Measurements from ENCODE around the gene GDPD5. TPM values are rescaled to one million over a fixed set of nuclear protein-coding genes. Genes with fewer than 3 reads are reported as not detected.

GDPD5 gene
- polyA plus RNA-seq, 3 donors, result 4.9 to 39.0 (median 7.6) TPM

DNA sequence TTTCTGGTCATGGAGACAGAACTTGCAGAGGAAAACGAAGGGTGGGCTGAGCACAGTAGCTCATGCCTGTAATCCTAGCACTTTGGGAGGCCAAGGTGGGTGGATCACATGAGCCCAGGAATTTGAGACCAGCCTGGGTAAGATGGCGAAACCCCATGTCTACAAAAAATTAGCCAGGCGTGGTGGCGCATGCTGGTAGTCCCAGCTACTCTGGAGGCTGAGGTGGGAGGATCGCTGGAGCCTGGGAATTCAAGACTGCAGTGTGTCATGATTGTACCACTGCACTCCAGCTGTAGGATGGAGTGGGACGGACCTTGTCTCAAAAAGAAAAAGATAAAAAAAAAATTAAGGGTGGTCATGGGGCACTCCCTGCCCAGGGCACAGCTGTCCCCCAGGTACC lies 42.2 kb upstream of the GDPD5 start:
- no peaks in the 10 kb centered on the region for H3K9me3 Mint-ChIP-seq
- TF ChIP-seq, protein P1, sequence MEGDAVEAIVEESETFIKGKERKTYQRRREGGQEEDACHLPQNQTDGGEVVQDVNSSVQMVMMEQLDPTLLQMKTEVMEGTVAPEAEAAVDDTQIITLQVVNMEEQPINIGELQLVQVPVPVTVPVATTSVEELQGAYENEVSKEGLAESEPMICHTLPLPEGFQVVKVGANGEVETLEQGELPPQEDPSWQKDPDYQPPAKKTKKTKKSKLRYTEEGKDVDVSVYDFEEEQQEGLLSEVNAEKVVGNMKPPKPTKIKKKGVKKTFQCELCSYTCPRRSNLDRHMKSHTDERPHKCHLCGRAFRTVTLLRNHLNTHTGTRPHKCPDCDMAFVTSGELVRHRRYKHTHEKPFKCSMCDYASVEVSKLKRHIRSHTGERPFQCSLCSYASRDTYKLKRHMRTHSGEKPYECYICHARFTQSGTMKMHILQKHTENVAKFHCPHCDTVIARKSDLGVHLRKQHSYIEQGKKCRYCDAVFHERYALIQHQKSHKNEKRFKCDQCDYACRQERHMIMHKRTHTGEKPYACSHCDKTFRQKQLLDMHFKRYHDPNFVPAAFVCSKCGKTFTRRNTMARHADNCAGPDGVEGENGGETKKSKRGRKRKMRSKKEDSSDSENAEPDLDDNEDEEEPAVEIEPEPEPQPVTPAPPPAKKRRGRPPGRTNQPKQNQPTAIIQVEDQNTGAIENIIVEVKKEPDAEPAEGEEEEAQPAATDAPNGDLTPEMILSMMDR (IDR thresholded peaks at IDR 0.05), result no peak
- Histone ChIP-seq H3K36me3 (replicated peaks in 1 of 2; ENCODE audit: control insufficient read depth in 1 of 2, insufficient read depth in 2 of 2, low read length in 2 of 2) (peaks cover 5 to 7% of the 10 kb centered on the region in 2 donors), H3K4me2 (replicated peaks; ENCODE audit: extremely low read depth, low read length, poor library complexity, severe bottlenecking) (no peak overlapping the region), H4K20me1 (ENCODE audit: insufficient read depth, low read length) (no peaks in the 10 kb centered on the region), H3K27ac (ENCODE audit: low read depth in 1 of 2, low read length in 2 of 2) (no peak overlapping the region), H3K9ac (ENCODE audit: insufficient read depth, low read length, poor library complexity, severe bottlenecking) (no peak overlapping the region), H2AFZ (ENCODE audit: insufficient read depth, low read depth, low read length, poor library complexity, severe bottlenecking) (no peak overlapping the region), H3K4me3 (replicated peaks in 1 of 3; ENCODE audit: low read depth in 2 of 3, low read length in 3 of 3) (no peak overlapping the region), H3K9me3 (replicated peaks in 1 of 2; ENCODE audit: control insufficient read depth in 1 of 2, insufficient read depth in 1 of 2, low read length in 2 of 2) (no peaks in the 10 kb centered on the region), H3K27me3 (ENCODE audit: control insufficient read depth in 2 of 2, insufficient read depth in 2 of 2, low read length in 2 of 2) (no peaks in the 10 kb centered on the region), H3K79me2 (ENCODE audit: insufficient read depth, low read length) (no peaks in the 10 kb centered on the region), H3K4me1 (ENCODE audit: control insufficient read depth in 1 of 2, insufficient read depth in 2 of 2, low read length in 2 of 2) (peaks cover 4 to 5% of the 10 kb centered on the region in 2 donors)
- intact Hi-C loops (cut with micrococcal nuclease), result no loop called here
- H3K27ac Mint-ChIP-seq, result no peak overlapping the region
- peaks cover 5% of the 10 kb centered on the region in 2 donors for H3K36me3 Mint-ChIP-seq
- H3K27me3 Mint-ChIP-seq (ENCODE audit: low read depth in 3 of 3), result peaks cover 0 to 3% (median 2%) of the 10 kb centered on the region in 3 donors
- H3K4me3 Mint-ChIP-seq, result no peak overlapping the region
- WGBS (ENCODE audit: insufficient coverage), result 98% methylated on average over 5 of the region's 6 CpGs
- no peak for DNase-seq
- peaks cover 8% of the 10 kb centered on the region for H3K4me1 Mint-ChIP-seq

DNA sequence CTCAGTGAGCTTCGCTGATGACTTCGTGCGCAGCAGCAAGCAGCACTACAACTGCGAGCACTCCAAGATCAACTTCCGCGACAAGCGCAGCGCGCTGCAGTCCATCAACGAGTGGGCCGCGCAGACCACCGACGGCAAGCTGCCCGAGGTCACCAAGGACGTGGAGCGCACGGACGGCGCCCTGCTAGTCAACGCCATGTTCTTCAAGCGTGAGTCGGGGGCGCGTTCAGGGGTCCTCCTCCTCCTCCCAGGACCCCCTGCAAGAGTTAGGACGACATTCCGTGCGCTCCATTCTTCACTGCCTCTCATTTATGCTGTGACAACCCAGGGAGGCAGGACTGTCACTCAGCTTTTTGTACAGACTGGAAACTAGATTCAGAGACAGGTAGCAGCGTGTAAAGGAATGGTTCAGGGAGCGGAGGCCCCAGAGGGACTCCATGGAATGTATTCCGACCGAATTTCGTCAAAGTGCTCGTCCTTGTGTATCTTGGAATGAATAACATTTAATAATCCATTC lies 41.1 kb upstream of the GDPD5 start:
- peaks cover 18% of the 10 kb centered on the region for H3K4me1 Mint-ChIP-seq
- H2AFZ ChIP-seq (ENCODE audit: insufficient read depth, low read depth, low read length, poor library complexity, severe bottlenecking), result no peak overlapping the region
- no peaks in the 10 kb centered on the region for H3K9me3 ChIP-seq (replicated peaks in 1 of 2; ENCODE audit: control insufficient read depth in 1 of 2, insufficient read depth in 1 of 2, low read length in 2 of 2)
- H3K27me3 Mint-ChIP-seq (ENCODE audit: low read depth in 3 of 3), result peaks cover 2 to 4% (median 3%) of the 10 kb centered on the region in 3 donors
- H4K20me1 ChIP-seq (ENCODE audit: insufficient read depth, low read length), result no peaks in the 10 kb centered on the region
- H3K36me3 ChIP-seq (replicated peaks in 1 of 2; ENCODE audit: control insufficient read depth in 1 of 2, insufficient read depth in 2 of 2, low read length in 2 of 2), result peaks cover 3 to 5% of the 10 kb centered on the region in 2 donors
- peaks cover 7 to 17% of the 10 kb centered on the region in 2 donors for H3K4me1 ChIP-seq (ENCODE audit: control insufficient read depth in 1 of 2, insufficient read depth in 2 of 2, low read length in 2 of 2)
- no peaks in the 10 kb centered on the region for H3K79me2 ChIP-seq (ENCODE audit: insufficient read depth, low read length)
- no peak overlapping the region for H3K27ac ChIP-seq (ENCODE audit: low read depth in 1 of 2, low read length in 2 of 2)
- H3K27ac Mint-ChIP-seq, result no peak overlapping the region
- peaks cover 4 to 5% of the 10 kb centered on the region in 2 donors for H3K36me3 Mint-ChIP-seq
- H3K9ac ChIP-seq (ENCODE audit: insufficient read depth, low read length, poor library complexity, severe bottlenecking), result no peak overlapping the region
- TF ChIP-seq, protein P1 (IDR thresholded peaks at IDR 0.05), result no peak
- intact Hi-C loops (cut with micrococcal nuclease), result no loop called here
- no peak for DNase-seq
- no peak overlapping the region for H3K4me3 Mint-ChIP-seq
- over 99% methylated on average over 28 of the region's 34 CpGs for WGBS (ENCODE audit: insufficient coverage)
- no peaks in the 10 kb centered on the region for H3K9me3 Mint-ChIP-seq
- H3K27me3 ChIP-seq (ENCODE audit: control insufficient read depth in 2 of 2, insufficient read depth in 2 of 2, low read length in 2 of 2), result peaks cover 0 to under 1% of the 10 kb centered on the region in 2 donors
- no peak overlapping the region for H3K4me2 ChIP-seq (replicated peaks; ENCODE audit: extremely low read depth, low read length, poor library complexity, severe bottlenecking)
- no peak overlapping the region for H3K4me3 ChIP-seq (replicated peaks in 1 of 3; ENCODE audit: low read depth in 2 of 3, low read length in 3 of 3)
